RCC 7860 (cell line): Measurements from ENCODE around the gene IL6ST.

ENCODE experiments used
- DNase-seq: peaks from one replicate; pipeline ENCODE4 v3.0.0-alpha.2; 2015; ENCODE audit warnings: low spot score
- FAIRE-seq: peaks from 2 replicates; lab custom pipeline; 2012; peaks lifted over from hg19 to GRCh38; lab: Jason Lieb, UNC

Gene IL6ST

DNA sequence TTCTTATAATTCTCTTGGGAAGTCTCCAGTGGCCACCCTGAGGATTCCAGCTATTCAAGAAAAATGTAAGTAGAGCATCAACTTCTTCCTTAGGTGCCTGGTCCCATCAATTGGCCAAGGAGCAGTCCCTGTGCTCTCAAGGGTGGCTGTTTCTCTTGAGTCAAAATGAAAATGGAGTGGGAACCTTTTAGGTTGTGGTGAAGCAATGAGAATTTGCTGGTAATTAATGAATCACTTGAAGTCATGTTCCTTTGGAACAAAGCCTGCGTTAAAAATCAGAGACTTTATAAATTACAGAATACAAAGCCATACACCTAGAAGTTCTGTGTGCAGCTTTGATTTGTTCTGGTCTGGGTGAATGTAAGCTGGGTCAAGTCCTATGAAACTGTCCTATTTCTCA, 94.7 kb downstream of the IL6ST start:
- FAIRE-seq (no peak), DNase-seq (no peak)

DNA sequence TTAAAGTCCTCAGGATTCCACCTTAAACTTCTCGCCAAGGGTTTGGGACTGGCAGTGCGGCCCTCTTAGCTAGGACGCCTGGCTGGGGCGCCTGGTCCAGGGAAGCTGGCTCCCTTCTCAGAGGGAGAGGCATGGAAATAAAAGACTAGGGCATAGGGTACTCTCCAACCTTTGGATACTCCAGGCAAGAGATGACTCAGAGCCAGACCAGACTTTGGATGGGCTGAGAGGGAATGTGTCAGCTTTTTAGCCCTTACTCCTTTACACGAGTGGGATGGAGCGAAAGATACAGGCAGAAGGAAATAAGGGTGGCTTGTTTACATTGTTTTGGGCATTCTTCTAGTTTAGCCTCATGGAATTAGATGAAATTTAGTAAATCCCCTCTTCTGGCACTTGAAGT, 95.4 kb downstream of the IL6ST start:
- DNase-seq (no peak), FAIRE-seq (no peak)

DNA sequence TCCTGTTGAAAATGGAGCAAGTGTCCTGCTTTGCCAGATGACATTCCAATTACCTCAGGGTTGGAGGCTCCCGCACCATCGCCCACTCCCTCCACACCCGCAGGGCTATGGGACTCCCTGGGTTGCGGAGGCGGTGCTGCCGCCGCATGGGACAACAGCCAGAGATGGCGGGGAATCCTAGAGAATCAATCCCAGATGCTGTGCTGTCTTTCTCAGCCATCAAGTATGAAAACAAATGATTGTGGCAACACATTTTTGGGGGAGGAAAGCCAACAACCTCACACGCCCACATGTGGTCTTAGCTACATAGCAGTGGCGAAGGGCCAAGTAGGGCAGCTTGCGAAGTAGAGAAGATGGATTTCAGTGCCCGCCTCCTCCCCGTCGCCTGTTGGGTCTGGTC, 96.9 kb downstream of the IL6ST start:
- FAIRE-seq (no peak), DNase-seq (no peak)

DNA sequence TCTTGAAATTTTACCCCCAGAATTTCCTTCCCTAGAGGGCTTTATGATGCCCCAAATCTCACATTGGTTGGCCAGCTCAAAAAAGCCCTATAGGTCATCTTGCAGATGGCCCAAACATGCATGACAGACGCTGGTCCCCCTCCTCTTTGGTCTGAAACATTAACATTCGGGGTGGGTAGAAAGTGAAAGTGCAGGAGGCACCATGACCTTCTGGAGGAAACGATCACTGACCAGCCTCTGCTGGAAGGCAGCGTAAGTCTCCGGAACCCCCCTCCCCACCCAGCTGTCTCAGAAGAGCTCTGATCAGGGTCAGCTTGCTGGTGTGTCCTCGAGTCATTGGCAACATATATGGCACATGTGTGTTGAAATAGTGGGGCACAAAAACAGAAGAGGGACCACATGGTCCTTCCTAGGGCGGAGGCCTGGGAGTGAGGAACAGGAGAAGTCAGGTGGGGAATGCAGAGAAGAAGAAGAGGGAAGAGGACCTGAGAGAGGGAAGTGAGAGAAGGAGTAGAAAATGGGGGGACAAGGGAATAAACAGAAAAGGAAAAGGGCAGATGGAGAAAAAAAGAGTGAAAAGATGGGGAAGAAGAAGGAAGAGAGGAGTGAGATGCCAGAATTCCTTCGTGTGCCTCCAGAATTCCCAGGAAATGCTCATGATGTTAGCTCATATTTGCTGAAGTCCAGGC, 97.4 kb downstream of the IL6ST start:
- FAIRE-seq = no peak
- DNase-seq = no peak

DNA sequence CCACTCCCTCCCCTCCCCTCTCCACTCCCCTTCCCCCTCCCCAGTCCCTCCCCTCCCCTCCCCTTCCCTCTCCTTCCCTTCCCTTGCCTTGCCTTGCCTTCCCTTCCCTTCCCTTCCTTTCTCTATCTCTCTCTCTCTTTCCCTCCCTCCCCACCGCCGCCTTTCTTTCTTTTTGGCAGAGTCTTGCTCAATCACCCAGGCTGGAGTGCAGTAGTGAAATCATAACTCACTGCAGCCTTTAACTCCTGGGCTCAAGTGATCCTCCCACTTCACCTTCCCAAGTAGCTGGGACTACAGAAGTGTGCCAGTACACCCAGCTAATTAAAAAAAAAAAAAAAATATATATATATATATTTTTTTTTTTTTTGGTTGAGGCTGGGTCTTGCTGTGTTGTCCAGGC, 98.1 kb downstream of the IL6ST start:
- DNase-seq = no peak
- FAIRE-seq = no peak

DNA sequence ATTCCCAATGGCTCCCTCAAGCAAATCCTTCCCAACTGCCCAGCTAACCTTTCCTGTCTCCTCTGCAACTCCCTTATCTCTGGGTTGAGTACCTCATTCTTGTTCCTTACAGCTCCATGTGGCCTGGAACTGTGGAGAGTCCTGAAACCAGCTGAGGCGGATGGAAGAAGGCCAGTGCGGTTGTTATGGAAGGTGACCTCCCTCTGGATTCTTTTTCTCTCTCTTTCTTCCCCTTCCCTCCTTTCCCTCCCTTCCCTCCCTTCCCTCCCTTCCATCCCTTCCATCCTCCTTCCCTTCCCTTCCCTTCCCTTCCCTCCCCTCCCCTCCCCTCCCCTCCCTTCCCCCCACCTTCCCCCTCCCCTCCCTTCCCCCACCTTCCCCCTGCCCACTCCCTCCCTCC, 98.5 kb downstream of the IL6ST start:
- DNase-seq = no peak

DNA sequence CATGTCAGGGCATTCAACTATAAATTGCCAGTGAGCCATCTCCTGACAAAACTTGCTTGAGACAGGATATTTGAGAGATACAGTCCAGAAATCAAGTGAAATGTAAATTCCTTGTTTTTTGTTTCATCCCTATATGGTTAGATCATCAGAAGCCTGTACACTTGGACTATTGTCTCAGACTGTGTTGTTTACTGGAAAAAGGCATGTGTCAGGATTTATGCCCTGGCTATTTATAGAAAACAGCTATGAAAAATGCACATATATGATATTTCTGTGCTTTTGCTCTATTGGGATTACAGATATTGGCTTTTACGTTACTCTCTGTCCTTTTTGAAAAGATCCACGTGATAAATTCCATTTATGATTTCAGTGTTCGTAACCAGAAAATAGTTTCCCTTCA, 99.4 kb downstream of the IL6ST start:
- no peak for FAIRE-seq
- no peak for DNase-seq

More for the DNA sequence above, 98.5 kb downstream of the IL6ST start:
- no peak for FAIRE-seq

DNA sequence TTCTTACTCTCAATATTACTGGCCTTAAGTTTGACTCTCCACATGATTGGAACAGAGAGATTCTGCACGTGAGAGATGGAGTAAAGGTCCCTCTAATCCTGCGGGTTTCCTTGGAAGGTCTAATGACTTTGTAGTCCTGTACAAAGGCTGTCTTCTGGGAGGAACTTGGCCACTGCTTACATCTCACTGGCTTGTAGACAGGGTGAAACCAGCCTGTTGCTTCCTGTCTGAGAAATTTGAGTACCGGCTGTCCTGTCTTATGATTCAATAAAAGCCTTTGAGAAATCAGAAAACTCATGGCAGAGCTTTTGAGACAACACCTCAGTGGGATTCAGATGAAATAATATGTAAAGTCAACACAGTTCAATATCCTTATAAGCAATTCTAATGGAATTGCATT, 100.6 kb downstream of the IL6ST start:
- FAIRE-seq = no peak
- no peak for DNase-seq

DNA sequence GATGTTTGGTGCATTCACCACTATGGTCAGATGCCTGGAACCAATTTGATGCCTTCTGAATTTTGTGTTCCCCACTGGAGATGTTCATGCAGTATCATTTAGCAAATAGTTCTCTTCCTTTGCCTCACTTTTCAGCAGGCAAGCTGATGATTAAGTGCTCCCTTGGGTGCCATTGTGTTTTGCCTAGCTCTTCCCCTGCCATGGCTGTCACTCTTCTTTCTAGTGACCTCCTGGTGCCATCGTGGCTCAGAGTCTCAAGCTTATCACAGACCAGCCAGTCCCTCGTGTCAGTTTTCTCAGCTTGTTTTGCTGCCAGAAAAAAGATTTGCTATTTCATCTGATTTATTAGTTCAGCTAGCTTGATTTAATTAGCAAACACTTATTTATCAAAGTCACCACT, 102.3 kb downstream of the IL6ST start:
- DNase-seq (no peak), FAIRE-seq (no peak)

DNA sequence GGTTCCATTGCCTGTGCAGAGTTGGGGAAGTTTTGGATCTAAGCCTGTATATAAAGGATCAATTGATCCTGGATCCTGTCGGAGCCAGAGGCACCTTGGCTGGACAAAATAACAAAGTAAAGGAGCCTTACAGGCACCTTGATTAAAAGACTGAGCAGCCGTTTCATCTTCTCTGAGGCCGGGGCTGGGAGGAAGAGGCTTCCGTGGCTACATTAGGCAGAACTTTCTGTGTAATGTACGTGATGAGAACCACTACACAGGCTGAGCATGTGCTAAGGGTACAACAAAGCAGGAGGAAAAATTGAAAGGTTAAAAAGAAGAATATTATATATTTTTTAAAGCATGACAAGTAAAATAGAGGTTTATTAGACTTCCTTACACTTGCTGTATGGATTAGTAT, 106.6 kb downstream of the IL6ST start:
- DNase-seq (no peak), FAIRE-seq (no peak)

DNA sequence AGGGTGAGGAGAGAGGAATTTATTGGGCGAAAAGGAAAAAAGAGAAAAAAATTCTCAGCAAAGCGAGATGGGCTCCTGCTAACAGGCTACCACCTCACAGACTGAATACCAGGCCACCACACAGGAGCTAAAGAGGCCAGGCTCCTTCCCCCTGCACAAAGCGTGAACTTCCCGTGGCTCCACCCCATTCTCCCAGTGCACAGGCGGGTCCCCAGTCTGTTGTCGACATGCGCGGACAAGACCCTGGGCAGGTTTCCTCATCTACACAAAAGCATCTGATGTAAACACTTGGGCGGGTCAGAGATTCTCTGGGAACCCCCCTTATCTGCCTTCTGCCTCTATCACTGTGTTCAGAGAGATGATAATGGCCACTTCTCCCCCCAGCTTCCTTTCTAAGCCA, 109.4 kb downstream of the IL6ST start:
- DNase-seq (no peak), FAIRE-seq (no peak)
